IPS-20b (cell line): ENCODE data around the gene ZNF276.

Experiments used
- H3K27ac ChIP-seq: one replicate; pipeline ENCODE4 v1.5.1; 2013; ENCODE audit warnings: low read length
- H3K27me3 ChIP-seq: 2 replicates; pipeline ENCODE4 v1.6.1; 2013; ENCODE audit warnings: mild to moderate bottlenecking, low read length, inconsistent platforms; ENCODE audit not compliant: insufficient read depth
- H3K36me3 ChIP-seq: 2 replicates; pipeline ENCODE4 v1.6.1; 2013; ENCODE audit warnings: low read depth, mild to moderate bottlenecking, inconsistent platforms, low read length, moderate library complexity; ENCODE audit not compliant: insufficient read depth
- H3K4me1 ChIP-seq: 2 replicates; pipeline ENCODE4 v1.6.1; 2013; ENCODE audit warnings: mild to moderate bottlenecking, control low read depth, inconsistent platforms, low read length, moderate library complexity; ENCODE audit not compliant: insufficient read depth
- H3K4me3 ChIP-seq: 2 replicates; pipeline ENCODE4 v1.5.1; 2013; ENCODE audit warnings: mild to moderate bottlenecking, low read length, inconsistent platforms
- H3K9ac ChIP-seq: 2 replicates; pipeline ENCODE4 v1.6.1; 2013; ENCODE audit warnings: low read depth, mild to moderate bottlenecking, inconsistent platforms, low read length, moderate library complexity
- H3K9me3 ChIP-seq: 2 replicates; pipeline ENCODE4 v1.6.1; 2013; ENCODE audit warnings: mild to moderate bottlenecking, low read depth, low read length, inconsistent platforms; ENCODE audit not compliant: insufficient read depth

The ZNF276 gene

GRCh38 chr16:89733322-89733721 is 12.0 kb downstream of the ZNF276 start:
- Histone ChIP-seq H3K27ac (no peak overlapping the region), H3K4me1 (peaks cover 7% of the 10 kb centered on the region; the same call in 1 of the 2 replicates), H3K36me3 (peaks cover 58% of the 10 kb centered on the region), H3K4me3 (no peak overlapping the region), H3K9ac (no peak overlapping the region), H3K9me3 (no peaks in the 10 kb centered on the region), H3K27me3 (no peaks in the 10 kb centered on the region; the same call in 1 of the 2 replicates)

DNA sequence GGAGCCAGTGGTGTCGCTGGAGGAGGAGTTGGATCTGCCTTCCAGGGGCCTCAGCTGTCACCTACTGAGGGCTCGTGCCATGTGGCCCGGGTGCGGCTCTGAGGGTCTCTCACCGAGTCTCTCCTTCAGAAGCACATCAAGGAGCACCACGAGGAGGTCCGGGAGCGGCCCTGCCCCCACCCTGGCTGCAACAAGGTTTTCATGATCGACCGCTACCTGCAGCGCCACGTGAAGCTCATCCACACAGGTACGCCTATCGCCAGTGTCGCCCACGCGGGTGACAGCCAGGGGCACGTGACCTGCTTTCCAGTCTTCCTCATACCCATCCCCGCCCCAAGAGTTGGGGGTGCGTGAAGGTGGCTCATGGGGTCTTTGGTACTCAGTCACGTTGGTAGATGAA is 12.5 kb downstream of the ZNF276 start:
- Histone ChIP-seq H3K27ac (no peak overlapping the region), H3K36me3 (peaks cover 63% of the 10 kb centered on the region)

GRCh38 chr16:89736554-89736953 is 15.2 kb downstream of the ZNF276 start:
- H3K36me3 ChIP-seq: peaks cover 81% of the 10 kb centered on the region
- H3K9ac ChIP-seq: no peak overlapping the region
- no peaks in the 10 kb centered on the region for H3K9me3 ChIP-seq
- H3K27ac ChIP-seq: no peak overlapping the region
- no peaks in the 10 kb centered on the region for H3K4me1 ChIP-seq
- H3K27me3 ChIP-seq: no peaks in the 10 kb centered on the region
- H3K4me3 ChIP-seq: no peak overlapping the region

More for the DNA sequence above, 12.5 kb downstream of the ZNF276 start:
- Histone ChIP-seq H3K4me3 (no peak overlapping the region), H3K27me3 (no peaks in the 10 kb centered on the region; the same call in 1 of the 2 replicates), H3K4me1 (peaks cover 7% of the 10 kb centered on the region; the same call in 1 of the 2 replicates), H3K9me3 (no peaks in the 10 kb centered on the region), H3K9ac (no peak overlapping the region)

GRCh38 chr16:89737341-89738071 is 16.2 kb downstream of the ZNF276 start:
- Histone ChIP-seq H3K27ac (no peak overlapping the region), H3K36me3 (peaks cover 89% of the 10 kb centered on the region), H3K27me3 (no peaks in the 10 kb centered on the region), H3K4me1 (no peaks in the 10 kb centered on the region), H3K9ac (no peak overlapping the region), H3K9me3 (no peaks in the 10 kb centered on the region), H3K4me3 (no peak overlapping the region)

GRCh38 chr16:89738072-89738377 is 16.7 kb downstream of the ZNF276 start:
- no peaks in the 10 kb centered on the region for H3K4me1 ChIP-seq
- no peaks in the 10 kb centered on the region for H3K27me3 ChIP-seq
- H3K36me3 ChIP-seq: peaks cover 93% of the 10 kb centered on the region
- no peak overlapping the region for H3K4me3 ChIP-seq
- H3K27ac ChIP-seq: no peak overlapping the region
- no peak overlapping the region for H3K9ac ChIP-seq
- no peaks in the 10 kb centered on the region for H3K9me3 ChIP-seq

GRCh38 chr16:89738538-89739317 is 17.4 kb downstream of the ZNF276 start:
- H3K9me3 ChIP-seq: no peaks in the 10 kb centered on the region
- no peaks in the 10 kb centered on the region for H3K27me3 ChIP-seq
- H3K4me3 ChIP-seq: no peak overlapping the region
- H3K27ac ChIP-seq: no peak overlapping the region
- H3K4me1 ChIP-seq: no peaks in the 10 kb centered on the region
- H3K36me3 ChIP-seq: peaks cover 91% of the 10 kb centered on the region
- no peak overlapping the region for H3K9ac ChIP-seq

- no peaks in the 10 kb centered on the region for H3K9me3 ChIP-seq
- H3K4me1 ChIP-seq: no peaks in the 10 kb centered on the region
- no peak overlapping the region for H3K27ac ChIP-seq
- H3K4me3 ChIP-seq: no peak overlapping the region
- no peaks in the 10 kb centered on the region for H3K27me3 ChIP-seq
- H3K9ac ChIP-seq: no peak overlapping the region
- H3K36me3 ChIP-seq: peaks cover 91% of the 10 kb centered on the region
Measured at GRCh38 chr16:89739383-89739782, 18.0 kb downstream of the ZNF276 start.

- Histone ChIP-seq H3K9me3 (no peaks in the 10 kb centered on the region), H3K36me3 (peaks cover 94% of the 10 kb centered on the region), H3K27ac (no peak overlapping the region), H3K4me1 (no peaks in the 10 kb centered on the region), H3K27me3 (no peaks in the 10 kb centered on the region), H3K4me3 (no peak overlapping the region), H3K9ac (no peak overlapping the region)
Measured at GRCh38 chr16:89741342-89742014, 20.1 kb downstream of the ZNF276 start.

DNA sequence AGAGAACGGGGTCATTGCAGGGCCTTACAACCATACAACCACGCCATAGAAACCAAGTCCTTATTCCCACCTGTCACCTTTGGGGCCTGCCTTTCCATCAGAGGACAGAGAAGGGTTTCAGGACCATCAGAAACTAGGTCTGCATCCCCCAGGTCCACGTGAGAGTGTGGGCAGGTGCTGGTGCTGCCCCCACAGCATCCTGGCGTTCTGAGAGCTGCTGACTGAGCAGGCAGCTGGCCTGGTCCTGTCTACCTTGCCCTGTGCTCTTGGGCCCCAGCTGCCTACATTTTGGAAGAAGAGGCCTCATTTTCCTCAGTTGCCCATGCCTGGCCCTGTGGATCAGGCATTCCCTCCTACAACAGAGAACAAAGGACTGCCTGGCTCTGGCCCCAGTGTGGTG is 21.6 kb downstream of the ZNF276 start:
- Histone ChIP-seq H3K4me1 (no peaks in the 10 kb centered on the region), H3K27me3 (no peaks in the 10 kb centered on the region), H3K27ac (no peak overlapping the region), H3K36me3 (peaks cover 91% of the 10 kb centered on the region), H3K4me3 (no peak overlapping the region), H3K9me3 (no peaks in the 10 kb centered on the region), H3K9ac (no peak overlapping the region)

DNA sequence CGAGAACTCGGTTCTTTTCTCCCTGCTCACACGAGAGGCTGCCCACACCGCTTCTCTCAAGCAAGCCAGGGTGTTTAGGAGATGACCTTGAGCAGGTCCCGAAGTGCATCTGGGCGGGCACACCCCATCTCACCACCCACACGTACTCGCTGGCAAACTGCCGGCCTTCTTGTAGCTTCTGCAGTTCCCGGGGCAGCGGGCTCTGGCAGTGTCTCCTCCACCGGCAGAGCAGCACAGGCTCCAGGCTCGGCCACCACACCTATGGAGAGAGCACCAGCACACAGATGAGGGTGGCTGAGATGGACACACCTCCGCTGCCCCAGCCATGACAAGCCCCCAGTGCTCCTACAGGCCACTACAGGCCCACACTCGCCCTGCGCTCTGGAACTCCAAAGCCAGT is 23.5 kb downstream of the ZNF276 start:
- Histone ChIP-seq H3K4me1 (no peaks in the 10 kb centered on the region), H3K36me3 (peaks cover 91% of the 10 kb centered on the region), H3K27me3 (no peaks in the 10 kb centered on the region), H3K4me3 (no peak overlapping the region), H3K27ac (no peak overlapping the region), H3K9ac (no peak overlapping the region), H3K9me3 (no peaks in the 10 kb centered on the region)

GRCh38 chr16:89746043-89746442 is 24.7 kb downstream of the ZNF276 start:
- no peaks in the 10 kb centered on the region for H3K9me3 ChIP-seq
- H3K36me3 ChIP-seq: peaks cover 90% of the 10 kb centered on the region
- H3K4me1 ChIP-seq: no peaks in the 10 kb centered on the region
- no peak overlapping the region for H3K9ac ChIP-seq
- H3K27ac ChIP-seq: no peak overlapping the region
- no peak overlapping the region for H3K4me3 ChIP-seq
- H3K27me3 ChIP-seq: no peaks in the 10 kb centered on the region
